Measurements from ENCODE around the gene LARP7.

Gene LARP7

DNA sequence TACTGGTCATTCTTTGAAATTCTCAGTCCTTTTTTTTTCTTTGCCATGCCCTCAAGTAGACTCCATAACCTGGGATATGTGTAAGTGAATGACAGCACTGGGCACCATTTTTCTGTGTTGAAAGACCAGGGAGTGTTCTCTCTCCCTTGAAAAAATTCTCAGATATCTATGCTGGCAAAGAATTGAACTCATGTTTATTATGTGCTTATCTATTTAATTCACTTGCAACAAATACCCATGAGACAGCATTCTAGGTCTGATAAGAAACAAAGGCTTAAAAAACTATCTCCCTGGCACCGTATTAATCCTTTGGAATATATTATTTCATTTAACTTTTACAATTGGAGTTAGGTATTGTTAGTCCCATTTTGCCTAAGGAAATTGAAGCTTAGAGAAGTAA, 36.7 kb downstream of the LARP7 start:
- H3K4me1 ChIP-seq (ENCODE audit: insufficient read depth, low read length, poor library complexity, severe bottlenecking): peaks cover 3% of the 10 kb centered on the region
- no peaks in the 10 kb centered on the region for H3K27me3 ChIP-seq (ENCODE audit: insufficient read depth, low read length, poor library complexity, severe bottlenecking)
- H3K9me2 ChIP-seq (replicated peaks; ENCODE audit: low read depth, low read length): no peaks in the 10 kb centered on the region
- H3K79me2 ChIP-seq (ENCODE audit: insufficient read depth, low read length): no peaks in the 10 kb centered on the region
- no peaks in the 10 kb centered on the region for H4K20me1 ChIP-seq (ENCODE audit: insufficient read depth, low read length, poor library complexity, severe bottlenecking)
- no peak overlapping the region for H3K4me3 ChIP-seq (ENCODE audit: low read length, poor library complexity, severe bottlenecking)
- H3K9ac ChIP-seq (ENCODE audit: low read depth, low read length, poor library complexity, severe bottlenecking): no peak overlapping the region
- TF ChIP-seq CTCF (conservative IDR thresholded peaks at IDR 0.05; ENCODE audit: low read length) (no peak), EZH2phosphoT487 (IDR thresholded peaks at IDR 0.05; ENCODE audit: borderline replicate concordance) (no peak)
- no peaks in the 10 kb centered on the region for H3K9me3 ChIP-seq (ENCODE audit: insufficient read depth, low read depth, low read length)
- H3K4me2 ChIP-seq (ENCODE audit: low read depth, low read length, poor library complexity, severe bottlenecking): no peak overlapping the region
- H2AFZ ChIP-seq (ENCODE audit: low read length): no peak overlapping the region
- H3F3A ChIP-seq (ENCODE audit: low read depth): no peaks in the 10 kb centered on the region
- no peaks in the 10 kb centered on the region for H3K36me3 ChIP-seq (ENCODE audit: insufficient read depth, low read length)

- H3K27me3 ChIP-seq (ENCODE audit: insufficient read depth, low read length, poor library complexity, severe bottlenecking): no peaks in the 10 kb centered on the region
Observed at GRCh38 chr4:112674376-112674775, 37.4 kb downstream of the LARP7 start.

DNA sequence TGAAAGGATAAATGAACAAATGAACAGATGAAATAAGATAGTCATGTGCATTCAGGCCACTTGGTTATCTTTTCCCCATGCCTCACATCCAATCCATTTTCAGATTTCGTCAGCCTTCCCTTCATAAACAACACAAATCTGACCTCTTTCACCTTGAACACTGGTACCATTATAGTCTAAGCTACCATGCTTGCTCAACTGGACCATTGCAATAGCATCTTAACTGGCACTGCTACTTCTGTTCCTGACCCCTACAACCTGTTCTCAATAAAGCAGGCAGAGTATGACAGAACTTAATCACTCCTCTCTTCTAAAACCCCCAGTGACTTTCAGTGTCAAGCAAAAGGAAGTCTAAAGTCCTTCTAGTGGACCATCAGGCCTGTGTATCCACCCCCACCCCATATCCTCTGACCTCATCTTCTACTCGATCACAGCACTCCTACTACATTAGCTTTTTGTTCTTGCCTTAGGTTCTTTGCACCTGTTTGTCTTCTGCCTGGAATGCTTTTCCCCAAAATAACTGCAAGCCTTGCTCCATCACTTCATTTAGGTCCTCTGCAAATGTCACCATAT, 40.7 kb downstream of the LARP7 start:
- H3K4me2 ChIP-seq (ENCODE audit: low read depth, low read length, poor library complexity, severe bottlenecking): no peak overlapping the region
- H3K27me3 ChIP-seq (ENCODE audit: insufficient read depth, low read length, poor library complexity, severe bottlenecking): no peaks in the 10 kb centered on the region
- H3K9me2 ChIP-seq (replicated peaks; ENCODE audit: low read depth, low read length): no peaks in the 10 kb centered on the region
- H3K36me3 ChIP-seq (ENCODE audit: insufficient read depth, low read length): no peaks in the 10 kb centered on the region
- no peaks in the 10 kb centered on the region for H3K9me3 ChIP-seq (ENCODE audit: insufficient read depth, low read depth, low read length)
- no peak for TF ChIP-seq EZH2phosphoT487 (IDR thresholded peaks at IDR 0.05; ENCODE audit: borderline replicate concordance)
- no peak for TF ChIP-seq CTCF (conservative IDR thresholded peaks at IDR 0.05; ENCODE audit: low read length)
- 0 out of 2 replicates have a peak overlapping the region, but pooled peaks have one; percentile 12 for H2AFZ ChIP-seq (ENCODE audit: low read length)
- H4K20me1 ChIP-seq (ENCODE audit: insufficient read depth, low read length, poor library complexity, severe bottlenecking): no peaks in the 10 kb centered on the region
- no peaks in the 10 kb centered on the region for H3K79me2 ChIP-seq (ENCODE audit: insufficient read depth, low read length)
- no peak overlapping the region for H3K9ac ChIP-seq (ENCODE audit: low read depth, low read length, poor library complexity, severe bottlenecking)
- H3K4me1 ChIP-seq (ENCODE audit: insufficient read depth, low read length, poor library complexity, severe bottlenecking): no peaks in the 10 kb centered on the region
- H3F3A ChIP-seq (ENCODE audit: low read depth): no peaks in the 10 kb centered on the region
- H3K4me3 ChIP-seq (ENCODE audit: low read length, poor library complexity, severe bottlenecking): no peak overlapping the region

More at GRCh38 chr4:112674376-112674775, 37.4 kb downstream of the LARP7 start:
- TF ChIP-seq CTCF (conservative IDR thresholded peaks at IDR 0.05; ENCODE audit: low read length) (no peak), EZH2phosphoT487 (IDR thresholded peaks at IDR 0.05; ENCODE audit: borderline replicate concordance) (no peak)
- Histone ChIP-seq H3K36me3 (ENCODE audit: insufficient read depth, low read length) (no peaks in the 10 kb centered on the region), H4K20me1 (ENCODE audit: insufficient read depth, low read length, poor library complexity, severe bottlenecking) (no peaks in the 10 kb centered on the region), H3F3A (ENCODE audit: low read depth) (no peaks in the 10 kb centered on the region), H3K4me2 (ENCODE audit: low read depth, low read length, poor library complexity, severe bottlenecking) (no peak overlapping the region), H3K79me2 (ENCODE audit: insufficient read depth, low read length) (no peaks in the 10 kb centered on the region), H3K4me1 (ENCODE audit: insufficient read depth, low read length, poor library complexity, severe bottlenecking) (peaks cover 3% of the 10 kb centered on the region), H3K9me3 (ENCODE audit: insufficient read depth, low read depth, low read length) (no peaks in the 10 kb centered on the region), H3K9me2 (replicated peaks; ENCODE audit: low read depth, low read length) (no peaks in the 10 kb centered on the region), H3K4me3 (ENCODE audit: low read length, poor library complexity, severe bottlenecking) (no peak overlapping the region), H3K9ac (ENCODE audit: low read depth, low read length, poor library complexity, severe bottlenecking) (no peak overlapping the region), H2AFZ (ENCODE audit: low read length) (no peak overlapping the region)

Data from Loucy (cell line).